Panc1 (cell line): ENCODE measurements around the gene ASB12. TPM values are rescaled to one million over a fixed set of nuclear protein-coding genes. Genes with fewer than 3 reads are reported as not detected.

Experiments
- ATAC-seq: fragments of 200-7000 bp; cut with Tn5 transposase; 2 replicates; pipeline ENCODE4 v1.9.1; 2020; ENCODE audit warnings: mild to moderate bottlenecking, moderate library complexity
- BruUV-seq: library from RNA; stranded (reverse); fragments of 400-500 nt; replicated peaks from 2 replicates; lab custom pipeline; 2021; lab: Mats Ljungman, UMichigan
- CTCF ChIA-PET: fragments of 300-600 bp; sonication (Branson Sonifier 250); formaldehyde crosslinking; loops from one replicate; lab custom pipeline; 2022; ENCODE audit warnings: antibody characterized with exemption; lab: Charles Lee
- POLR2A ChIA-PET: fragments of 300-600 bp; sonication (Branson Sonifier 250); formaldehyde crosslinking; loops from one replicate; lab custom pipeline; 2022; ENCODE audit warnings: antibody characterized with exemption; lab: Charles Lee
- DNase-seq: peaks from one replicate; pipeline ENCODE4 v3.0.0-alpha.2; 2010; ENCODE audit warnings: low read depth, low spot score
- H3K27ac ChIP-seq: 2 replicates; pipeline ENCODE4 v1.5.1; 2011; ENCODE audit warnings: mild to moderate bottlenecking, low read length, inconsistent platforms
- H3K27me3 ChIP-seq: fragments of 200-500 bp; sonication (Bioruptor generic); 2 replicates; pipeline ENCODE4 v1.6.0; 2014; ENCODE audit warnings: low read length, inconsistent platforms; ENCODE audit not compliant: control insufficient read depth, insufficient read depth
- H3K36me3 ChIP-seq: fragments of 200-500 bp; sonication (Bioruptor generic); 2 replicates; pipeline ENCODE4 v1.5.1; 2014; ENCODE audit warnings: inconsistent platforms, mild to moderate bottlenecking, low read length, moderate library complexity; ENCODE audit not compliant: control insufficient read depth, insufficient read depth
- H3K4me1 ChIP-seq: 2 replicates; pipeline ENCODE4 v1.5.1; 2011; ENCODE audit warnings: inconsistent platforms, mild to moderate bottlenecking, low read length, moderate library complexity; ENCODE audit not compliant: control insufficient read depth, insufficient read depth
- H3K4me3 ChIP-seq, 2 experiments: 2 replicates each; pipeline ENCODE4 v1.5.1; 2011 to 2012; ENCODE audit warnings: low read depth in 2 of 2, low read length in 2 of 2, mild to moderate bottlenecking in 2 of 2, inconsistent platforms in 1 of 2, moderate library complexity in 1 of 2
- H3K9me3 ChIP-seq: fragments of 200-500 bp; sonication (Bioruptor generic); 2 replicates; pipeline ENCODE4 v1.5.1; 2014; ENCODE audit warnings: low read depth, mild to moderate bottlenecking, inconsistent platforms, low read length, moderate library complexity; ENCODE audit not compliant: control insufficient read depth, insufficient read depth
- POLR2AphosphoS5 ChIP-seq: IDR thresholded peaks from 2 replicates; pipeline ENCODE4 v1.6.1; 2012; ENCODE audit warnings: mild to moderate bottlenecking, low read depth, low read length, moderate library complexity
- SIN3A ChIP-seq: IDR thresholded peaks from 2 replicates; pipeline ENCODE4 v1.6.1; 2012; ENCODE audit warnings: low read depth, mild to moderate bottlenecking, low read length, moderate library complexity, borderline replicate concordance; ENCODE audit not compliant: insufficient read depth
- TCF7L2 ChIP-seq: IDR thresholded peaks from 2 replicates; pipeline ENCODE4 v1.6.1; 2011; ENCODE audit warnings: mild to moderate bottlenecking, low read depth, low read length, inconsistent platforms
- in situ Hi-C: cut with HindIII; loops from 2 replicates; pipeline ENCODE4 v1.10.0; 2016; ENCODE audit warnings: low sequenced_read_pairs, low pct_unique_long_range_greater_than_20kb
- intact Hi-C: fragments of 100-400 bp; cut with micrococcal nuclease; formaldehyde crosslinking; loops from one replicate; pipeline ENCODE4 v1.10.0; 2022; ENCODE audit not compliant: unreplicated experiment
- total RNA-seq: library from RNA; stranded (reverse); gene quantifications from one replicate; pipeline ENCODE4 v1.2.1, GENCODE V29; 2021; ENCODE audit not compliant: unreplicated experiment
- TF ChIP-seq, protein P1 (sequence below): fragments of 450-650 bp; IDR thresholded peaks from 2 replicates; pipeline ENCODE4 v1.5.1; 2017; ENCODE audit warnings: mild to moderate bottlenecking
- TF ChIP-seq, protein P2 (sequence below), 2 experiments: IDR thresholded peaks; 2 replicates each; pipeline ENCODE4 v1.6.1; 2011 to 2012; ENCODE audit warnings: low read depth in 2 of 2, control low read depth in 1 of 2, low read length in 1 of 2, mild to moderate bottlenecking in 1 of 2, moderate library complexity in 1 of 2; ENCODE audit not compliant: insufficient read depth in 1 of 2

Gene ASB12
- total RNA-seq, 1 experiment from 2014 or later, result not detected

DNA sequence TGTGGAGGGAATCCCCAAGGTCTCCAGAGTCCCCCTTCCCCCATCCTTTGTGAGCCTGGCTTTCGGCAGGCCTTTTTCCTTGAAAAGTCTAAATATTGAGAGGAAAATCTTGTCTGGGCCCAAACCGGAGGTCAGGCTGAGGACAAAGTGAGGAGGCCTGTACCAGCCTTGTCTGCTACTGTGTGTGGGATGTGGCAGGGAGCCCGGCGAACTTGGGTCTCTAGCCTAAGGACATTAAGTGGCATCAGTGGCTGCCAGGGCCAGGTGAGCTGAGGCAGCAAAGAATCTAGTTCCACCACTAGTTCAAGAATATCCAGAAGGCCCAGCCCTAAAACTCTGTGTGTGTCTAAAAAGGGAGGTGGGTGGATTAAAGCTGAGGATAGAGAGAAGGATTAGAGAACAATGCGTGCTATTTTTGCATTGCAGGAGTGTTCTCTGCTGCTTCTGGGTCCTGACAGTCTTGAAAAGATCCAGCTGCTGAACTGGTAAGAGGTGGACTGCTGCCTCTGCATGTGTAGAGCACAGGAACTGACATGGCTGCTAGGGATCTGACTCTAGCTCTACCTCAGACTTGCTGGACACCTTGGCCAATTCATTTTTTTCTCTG lies 23.7 kb downstream of the ASB12 start:
- Histone ChIP-seq H3K36me3 (no peaks in the 10 kb centered on the region), H3K27ac (peak overlapping the region; percentile 84), H3K4me1 (peaks cover 6% of the 10 kb centered on the region; the same call in 1 of the 2 replicates), H3K4me3 (peak overlapping the region; percentile 62 to 73), H3K27me3 (no peaks in the 10 kb centered on the region), H3K9me3 (no peaks in the 10 kb centered on the region)
- no TSS peak for BruUV-seq
- ATAC-seq (no peak), DNase-seq (no peak)
- TF ChIP-seq, protein P1, sequence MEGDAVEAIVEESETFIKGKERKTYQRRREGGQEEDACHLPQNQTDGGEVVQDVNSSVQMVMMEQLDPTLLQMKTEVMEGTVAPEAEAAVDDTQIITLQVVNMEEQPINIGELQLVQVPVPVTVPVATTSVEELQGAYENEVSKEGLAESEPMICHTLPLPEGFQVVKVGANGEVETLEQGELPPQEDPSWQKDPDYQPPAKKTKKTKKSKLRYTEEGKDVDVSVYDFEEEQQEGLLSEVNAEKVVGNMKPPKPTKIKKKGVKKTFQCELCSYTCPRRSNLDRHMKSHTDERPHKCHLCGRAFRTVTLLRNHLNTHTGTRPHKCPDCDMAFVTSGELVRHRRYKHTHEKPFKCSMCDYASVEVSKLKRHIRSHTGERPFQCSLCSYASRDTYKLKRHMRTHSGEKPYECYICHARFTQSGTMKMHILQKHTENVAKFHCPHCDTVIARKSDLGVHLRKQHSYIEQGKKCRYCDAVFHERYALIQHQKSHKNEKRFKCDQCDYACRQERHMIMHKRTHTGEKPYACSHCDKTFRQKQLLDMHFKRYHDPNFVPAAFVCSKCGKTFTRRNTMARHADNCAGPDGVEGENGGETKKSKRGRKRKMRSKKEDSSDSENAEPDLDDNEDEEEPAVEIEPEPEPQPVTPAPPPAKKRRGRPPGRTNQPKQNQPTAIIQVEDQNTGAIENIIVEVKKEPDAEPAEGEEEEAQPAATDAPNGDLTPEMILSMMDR, result no peak
- TF ChIP-seq, protein P2, sequence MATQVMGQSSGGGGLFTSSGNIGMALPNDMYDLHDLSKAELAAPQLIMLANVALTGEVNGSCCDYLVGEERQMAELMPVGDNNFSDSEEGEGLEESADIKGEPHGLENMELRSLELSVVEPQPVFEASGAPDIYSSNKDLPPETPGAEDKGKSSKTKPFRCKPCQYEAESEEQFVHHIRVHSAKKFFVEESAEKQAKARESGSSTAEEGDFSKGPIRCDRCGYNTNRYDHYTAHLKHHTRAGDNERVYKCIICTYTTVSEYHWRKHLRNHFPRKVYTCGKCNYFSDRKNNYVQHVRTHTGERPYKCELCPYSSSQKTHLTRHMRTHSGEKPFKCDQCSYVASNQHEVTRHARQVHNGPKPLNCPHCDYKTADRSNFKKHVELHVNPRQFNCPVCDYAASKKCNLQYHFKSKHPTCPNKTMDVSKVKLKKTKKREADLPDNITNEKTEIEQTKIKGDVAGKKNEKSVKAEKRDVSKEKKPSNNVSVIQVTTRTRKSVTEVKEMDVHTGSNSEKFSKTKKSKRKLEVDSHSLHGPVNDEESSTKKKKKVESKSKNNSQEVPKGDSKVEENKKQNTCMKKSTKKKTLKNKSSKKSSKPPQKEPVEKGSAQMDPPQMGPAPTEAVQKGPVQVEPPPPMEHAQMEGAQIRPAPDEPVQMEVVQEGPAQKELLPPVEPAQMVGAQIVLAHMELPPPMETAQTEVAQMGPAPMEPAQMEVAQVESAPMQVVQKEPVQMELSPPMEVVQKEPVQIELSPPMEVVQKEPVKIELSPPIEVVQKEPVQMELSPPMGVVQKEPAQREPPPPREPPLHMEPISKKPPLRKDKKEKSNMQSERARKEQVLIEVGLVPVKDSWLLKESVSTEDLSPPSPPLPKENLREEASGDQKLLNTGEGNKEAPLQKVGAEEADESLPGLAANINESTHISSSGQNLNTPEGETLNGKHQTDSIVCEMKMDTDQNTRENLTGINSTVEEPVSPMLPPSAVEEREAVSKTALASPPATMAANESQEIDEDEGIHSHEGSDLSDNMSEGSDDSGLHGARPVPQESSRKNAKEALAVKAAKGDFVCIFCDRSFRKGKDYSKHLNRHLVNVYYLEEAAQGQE (IDR thresholded peaks at IDR 0.05; ENCODE audit: insufficient read depth in 1 of 2, low read depth in 2 of 2, low read length in 1 of 2), result no peak
- no peak for TF ChIP-seq SIN3A
- no peak for TF ChIP-seq TCF7L2
- TF ChIP-seq POLR2AphosphoS5, result no peak
- ChIA-PET CTCF (no interaction called here), POLR2A (interaction anchor here (0.6 kb wide), 1 partner anchor 809 kb away, joined by 3 read pairs; no protein-coding TSS in a partner anchor)
- intact Hi-C loops, result loop anchor here (5.0 kb wide), 1 partner anchor 46 kb away; no protein-coding TSS in a partner anchor
- in situ Hi-C loops, result no loop called here

DNA sequence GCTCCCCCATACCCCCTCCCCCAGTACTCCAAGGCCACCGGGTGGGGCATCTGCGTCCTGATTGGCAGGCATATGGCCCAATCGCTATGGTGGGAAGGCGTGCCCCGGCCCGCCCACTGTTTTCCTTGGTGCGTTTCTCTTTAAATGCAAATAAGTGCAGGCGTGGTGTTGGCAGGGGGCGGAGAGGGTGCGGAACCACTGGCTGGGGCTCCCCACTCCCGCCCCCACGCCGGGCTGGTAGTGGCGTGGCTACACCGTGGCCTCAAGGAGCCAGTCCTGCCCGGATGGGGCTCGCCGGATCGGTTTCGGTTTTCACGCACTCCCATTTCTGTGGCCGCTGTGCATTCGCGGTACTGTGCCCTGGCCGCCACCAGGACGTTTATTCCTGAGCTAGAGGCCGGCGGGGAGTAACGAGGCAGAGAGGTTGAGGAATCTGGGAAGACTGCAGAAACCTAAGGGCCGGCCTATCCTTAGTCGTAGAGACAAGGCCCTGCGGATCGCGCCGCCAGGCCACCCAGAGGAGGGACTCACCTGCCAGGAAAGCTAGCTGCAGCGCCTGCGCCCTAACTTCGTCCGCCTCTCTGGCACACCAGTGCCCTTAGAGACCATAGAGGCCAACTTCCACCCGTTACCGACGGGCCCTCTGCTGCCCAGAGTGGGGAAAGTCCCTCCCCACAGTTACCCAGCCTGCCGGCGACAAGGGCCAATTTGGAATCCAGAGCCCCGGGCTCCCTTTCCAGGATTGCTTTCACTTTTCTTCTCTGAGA lies 24.5 kb downstream of the ASB12 start:
- ChIA-PET POLR2A (interaction anchor here (0.6 kb wide), 1 partner anchor 810 kb away, joined by 3 read pairs; no protein-coding TSS in a partner anchor), CTCF (no interaction called here)
- no peaks in the 10 kb centered on the region for H3K27me3 ChIP-seq
- no TSS peak for BruUV-seq
- peak overlapping the region; percentile 62 to 73 for H3K4me3 ChIP-seq
- ATAC-seq (peak; percentile 94), DNase-seq (peak; percentile 72)
- in situ Hi-C loops (no loop called here), intact Hi-C loops (loop anchor here (5.0 kb wide), 1 partner anchor 46 kb away; no protein-coding TSS in a partner anchor)
- H3K27ac ChIP-seq, result peak overlapping the region; percentile 84
- H3K4me1 ChIP-seq, result peaks cover 6% of the 10 kb centered on the region; the same call in 1 of the 2 replicates
- no peaks in the 10 kb centered on the region for H3K36me3 ChIP-seq
- TF ChIP-seq TCF7L2 (no peak), POLR2AphosphoS5 (peak; percentile 60), SIN3A (no peak)
- TF ChIP-seq, protein P1, result peak; percentile 44
- no peaks in the 10 kb centered on the region for H3K9me3 ChIP-seq
